ENCODE measurements around the gene DISC1. TPM values are rescaled to one million over a fixed set of nuclear protein-coding genes. Genes with fewer than 3 reads are reported as not detected.

Gene DISC1
- total and polyA plus RNA-seq, 2 of the 13 experiments (the other 11 are each of a cell fraction or from before 2014, with no cell fraction given) = 4.2 to 4.6 TPM

GRCh38 chr1:232084584-232085223 lies 458.1 kb downstream of the DISC1 start (continued):
- TF ChIP-seq, protein P1, sequence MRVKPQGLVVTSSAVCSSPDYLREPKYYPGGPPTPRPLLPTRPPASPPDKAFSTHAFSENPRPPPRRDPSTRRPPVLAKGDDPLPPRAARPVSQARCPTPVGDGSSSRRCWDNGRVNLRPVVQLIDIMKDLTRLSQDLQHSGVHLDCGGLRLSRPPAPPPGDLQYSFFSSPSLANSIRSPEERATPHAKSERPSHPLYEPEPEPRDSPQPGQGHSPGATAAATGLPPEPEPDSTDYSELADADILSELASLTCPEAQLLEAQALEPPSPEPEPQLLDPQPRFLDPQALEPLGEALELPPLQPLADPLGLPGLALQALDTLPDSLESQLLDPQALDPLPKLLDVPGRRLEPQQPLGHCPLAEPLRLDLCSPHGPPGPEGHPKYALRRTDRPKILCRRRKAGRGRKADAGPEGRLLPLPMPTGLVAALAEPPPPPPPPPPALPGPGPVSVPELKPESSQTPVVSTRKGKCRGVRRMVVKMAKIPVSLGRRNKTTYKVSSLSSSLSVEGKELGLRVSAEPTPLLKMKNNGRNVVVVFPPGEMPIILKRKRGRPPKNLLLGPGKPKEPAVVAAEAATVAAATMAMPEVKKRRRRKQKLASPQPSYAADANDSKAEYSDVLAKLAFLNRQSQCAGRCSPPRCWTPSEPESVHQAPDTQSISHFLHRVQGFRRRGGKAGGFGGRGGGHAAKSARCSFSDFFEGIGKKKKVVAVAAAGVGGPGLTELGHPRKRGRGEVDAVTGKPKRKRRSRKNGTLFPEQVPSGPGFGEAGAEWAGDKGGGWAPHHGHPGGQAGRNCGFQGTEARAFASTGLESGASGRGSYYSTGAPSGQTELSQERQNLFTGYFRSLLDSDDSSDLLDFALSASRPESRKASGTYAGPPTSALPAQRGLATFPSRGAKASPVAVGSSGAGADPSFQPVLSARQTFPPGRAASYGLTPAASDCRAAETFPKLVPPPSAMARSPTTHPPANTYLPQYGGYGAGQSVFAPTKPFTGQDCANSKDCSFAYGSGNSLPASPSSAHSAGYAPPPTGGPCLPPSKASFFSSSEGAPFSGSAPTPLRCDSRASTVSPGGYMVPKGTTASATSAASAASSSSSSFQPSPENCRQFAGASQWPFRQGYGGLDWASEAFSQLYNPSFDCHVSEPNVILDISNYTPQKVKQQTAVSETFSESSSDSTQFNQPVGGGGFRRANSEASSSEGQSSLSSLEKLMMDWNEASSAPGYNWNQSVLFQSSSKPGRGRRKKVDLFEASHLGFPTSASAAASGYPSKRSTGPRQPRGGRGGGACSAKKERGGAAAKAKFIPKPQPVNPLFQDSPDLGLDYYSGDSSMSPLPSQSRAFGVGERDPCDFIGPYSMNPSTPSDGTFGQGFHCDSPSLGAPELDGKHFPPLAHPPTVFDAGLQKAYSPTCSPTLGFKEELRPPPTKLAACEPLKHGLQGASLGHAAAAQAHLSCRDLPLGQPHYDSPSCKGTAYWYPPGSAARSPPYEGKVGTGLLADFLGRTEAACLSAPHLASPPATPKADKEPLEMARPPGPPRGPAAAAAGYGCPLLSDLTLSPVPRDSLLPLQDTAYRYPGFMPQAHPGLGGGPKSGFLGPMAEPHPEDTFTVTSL (CRISPR knock-in tag; IDR thresholded peaks at IDR 0.05; ENCODE audit: borderline replicate concordance) = no peak
- TF ChIP-seq CHD2 (IDR thresholded peaks at IDR 0.05; ENCODE audit: low read depth, low read length) (no peak), SAP130 (CRISPR knock-in tag; IDR thresholded peaks at IDR 0.05; ENCODE audit: low read depth) (no peak), ZNF549 (CRISPR knock-in tag; IDR thresholded peaks at IDR 0.05) (no peak), EEA1 (CRISPR knock-in tag; IDR thresholded peaks at IDR 0.05; ENCODE audit: borderline replicate concordance) (no peak), SOX6 (IDR thresholded peaks at IDR 0.05) (no peak), SOX6 (CRISPR knock-in tag; IDR thresholded peaks at IDR 0.05) (no peak), ATRX (CRISPR knock-in tag; IDR thresholded peaks at IDR 0.05; ENCODE audit: borderline replicate concordance) (no peak), ZNF12 (CRISPR knock-in tag; IDR thresholded peaks at IDR 0.05) (no peak), ZMAT3 (CRISPR knock-in tag; conservative IDR thresholded peaks at IDR 0.05) (no peak), GFI1 (CRISPR knock-in tag; IDR thresholded peaks at IDR 0.05; ENCODE audit: borderline replicate concordance) (no peak), SAFB2 (CRISPR knock-in tag; IDR thresholded peaks at IDR 0.05; ENCODE audit: borderline replicate concordance, low read depth) (no peak), MIER2 (CRISPR knock-in tag; IDR thresholded peaks at IDR 0.05) (peak; percentile 94)
- TF ChIP-seq, protein P2, sequence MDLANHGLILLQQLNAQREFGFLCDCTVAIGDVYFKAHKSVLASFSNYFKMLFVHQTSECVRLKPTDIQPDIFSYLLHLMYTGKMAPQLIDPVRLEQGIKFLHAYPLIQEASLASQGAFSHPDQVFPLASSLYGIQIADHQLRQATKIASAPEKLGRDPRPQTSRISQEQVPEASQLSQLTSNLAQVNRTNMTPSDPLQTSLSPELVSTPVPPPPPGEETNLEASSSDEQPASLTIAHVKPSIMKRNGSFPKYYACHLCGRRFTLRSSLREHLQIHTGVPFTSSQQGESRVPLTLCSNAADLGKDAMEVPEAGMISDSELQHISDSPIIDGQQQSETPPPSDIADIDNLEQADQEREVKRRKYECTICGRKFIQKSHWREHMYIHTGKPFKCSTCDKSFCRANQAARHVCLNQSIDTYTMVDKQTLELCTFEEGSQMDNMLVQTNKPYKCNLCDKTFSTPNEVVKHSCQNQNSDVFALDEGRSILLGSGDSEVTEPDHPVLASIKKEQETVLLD (CRISPR knock-in tag; IDR thresholded peaks at IDR 0.05; ENCODE audit: low read depth) = no peak
